BLaER1 treated with 17β-estradiol and CSF1 and Interleukin-3, amounts not matched to agents 10 nM and 100 nM (cell line): ENCODE data around the gene ESRRA.
A peak's percentile ranks its signal among the peaks of the same experiment; 100 is the strongest.

ENCODE experiments used
- H3K27ac ChIP-seq, 11 experiments: shearing (Covaris generic); formaldehyde crosslinking; 2 replicates each; pipeline ENCODE4 v1.8.1; 2022
- H3K27me3 ChIP-seq, 11 experiments: shearing (Covaris generic); formaldehyde crosslinking; 2 replicates each; pipeline ENCODE4 v1.8.1; 2022
- H3K36me3 ChIP-seq, 11 experiments: shearing (Covaris generic); formaldehyde crosslinking; 2 replicates each; pipeline ENCODE4 v1.8.1; 2022
- H3K4me1 ChIP-seq, 10 experiments: shearing (Covaris generic); formaldehyde crosslinking; 2 replicates each; pipeline ENCODE4 v1.8.1; 2022
- H3K4me2 ChIP-seq, 11 experiments: shearing (Covaris generic); formaldehyde crosslinking; 2 replicates each; pipeline ENCODE4 v1.8.1; 2022
- H3K4me3 ChIP-seq, 10 experiments: shearing (Covaris generic); formaldehyde crosslinking; 2 replicates each; pipeline ENCODE4 v1.8.1; 2022
- H3K9ac ChIP-seq, 11 experiments: shearing (Covaris generic); formaldehyde crosslinking; 2 replicates each; pipeline ENCODE4 v1.8.1; 2022
- H3K9me3 ChIP-seq, 11 experiments: shearing (Covaris generic); formaldehyde crosslinking; replicated peaks in 1 of 11; 2 replicates each; pipeline ENCODE4 v1.8.1; 2022
- H4K20me1 ChIP-seq, 11 experiments: shearing (Covaris generic); formaldehyde crosslinking; 2 replicates each; pipeline ENCODE4 v1.8.1; 2022
- Cebpa-rat ChIP-seq, 11 experiments: shearing (Covaris generic); IDR thresholded peaks; 2 replicates each; pipeline ENCODE4 v1.8.1; 2022

Gene ESRRA

GRCh38 chr11:64351136-64351631 is 45.9 kb downstream of the ESRRA start:
- TF ChIP-seq Cebpa-rat (IDR thresholded peaks at IDR 0.05) = no peak
- peaks cover 0 to 45% (median 0%) of the 10 kb centered on the region in 11 experiments; a peak in 7 of 22 replicates for H3K27me3 ChIP-seq
- peak overlapping the region in 3 of 10 experiments; percentile 5 to 44 (median 44); a peak in 3 of 20 replicates for H3K4me3 ChIP-seq
- H3K9ac ChIP-seq = peak overlapping the region in 5 of 11 experiments; percentile 52 to 66 (median 61); a peak in 10 of 22 replicates
- H3K4me1 ChIP-seq = peaks cover 46 to 97% (median 88%) of the 10 kb centered on the region in 10 experiments
- peak overlapping the region in 5 of 11 experiments; percentile 13 to 66 (median 36); a peak in 6 of 22 replicates for H3K27ac ChIP-seq
- peaks cover 0 to 27% (median 15%) of the 10 kb centered on the region in 11 experiments; a peak in 11 of 22 replicates for H4K20me1 ChIP-seq
- H3K36me3 ChIP-seq = no peaks in the 10 kb centered on the region
- H3K9me3 ChIP-seq = no peaks in the 10 kb centered on the region
- peak overlapping the region; percentile 52 to 99 (median 92) for H3K4me2 ChIP-seq

DNA sequence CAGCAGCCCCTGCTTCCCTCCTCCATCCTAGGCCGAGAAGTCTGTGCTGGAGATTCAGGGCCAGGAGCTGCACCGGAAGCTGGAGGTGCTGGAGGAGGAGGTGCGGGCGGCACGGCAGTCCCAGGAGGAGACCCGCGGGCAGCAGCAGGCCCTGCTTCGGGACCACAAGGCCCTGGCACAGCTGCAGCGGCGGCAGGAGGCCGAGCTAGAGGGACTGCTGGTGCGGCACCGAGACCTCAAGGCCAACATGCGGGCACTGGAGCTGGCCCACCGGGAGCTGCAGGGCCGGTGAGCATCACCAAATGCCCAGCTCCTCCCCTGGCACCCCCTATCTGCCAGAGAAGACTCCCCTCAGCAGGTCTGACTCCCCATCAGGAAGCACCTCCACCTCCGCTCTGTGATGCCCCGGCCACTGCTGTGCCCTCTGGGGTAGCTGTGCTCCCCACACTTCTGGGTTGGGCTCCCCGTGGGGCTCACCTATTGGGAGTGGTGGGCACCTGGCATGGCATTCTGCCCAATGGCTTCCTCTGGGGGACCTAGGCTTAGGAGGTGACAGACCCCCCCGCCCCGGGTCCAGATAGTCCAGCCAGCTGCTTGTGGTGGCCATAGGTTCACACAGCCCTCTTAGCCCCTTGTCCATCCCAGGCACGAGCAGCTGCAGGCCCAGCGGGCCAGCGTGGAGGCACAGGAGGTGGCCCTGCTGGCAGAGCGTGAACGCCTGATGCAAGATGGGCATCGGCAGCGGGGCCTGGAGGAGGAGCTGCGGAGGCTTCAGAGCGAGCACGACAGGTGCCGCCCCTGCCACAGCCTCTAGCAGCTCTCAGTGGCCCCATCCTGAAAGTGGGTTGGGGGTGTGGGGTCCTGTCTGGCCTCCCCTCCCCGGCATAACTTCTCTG is 47.0 kb downstream of the ESRRA start:
- Histone ChIP-seq H3K27ac (peak overlapping the region in 7 of 11 experiments; percentile 12 to 66 (median 36); a peak in 11 of 22 replicates), H4K20me1 (peaks cover 0 to 27% (median 15%) of the 10 kb centered on the region in 11 experiments; a peak in 11 of 22 replicates), H3K27me3 (peaks cover 0 to 45% (median 0%) of the 10 kb centered on the region in 11 experiments; a peak in 7 of 22 replicates), H3K4me2 (peak overlapping the region; percentile 52 to 99 (median 92)), H3K9ac (peak overlapping the region in 8 of 11 experiments; percentile 28 to 66 (median 54); a peak in 14 of 22 replicates), H3K9me3 (no peaks in the 10 kb centered on the region), H3K36me3 (no peaks in the 10 kb centered on the region), H3K4me1 (peaks cover 52 to 99% (median 92%) of the 10 kb centered on the region in 10 experiments), H3K4me3 (peak overlapping the region in 5 of 10 experiments; percentile 5 to 44 (median 19); a peak in 8 of 20 replicates)
- TF ChIP-seq Cebpa-rat (IDR thresholded peaks at IDR 0.05) = no peak

DNA sequence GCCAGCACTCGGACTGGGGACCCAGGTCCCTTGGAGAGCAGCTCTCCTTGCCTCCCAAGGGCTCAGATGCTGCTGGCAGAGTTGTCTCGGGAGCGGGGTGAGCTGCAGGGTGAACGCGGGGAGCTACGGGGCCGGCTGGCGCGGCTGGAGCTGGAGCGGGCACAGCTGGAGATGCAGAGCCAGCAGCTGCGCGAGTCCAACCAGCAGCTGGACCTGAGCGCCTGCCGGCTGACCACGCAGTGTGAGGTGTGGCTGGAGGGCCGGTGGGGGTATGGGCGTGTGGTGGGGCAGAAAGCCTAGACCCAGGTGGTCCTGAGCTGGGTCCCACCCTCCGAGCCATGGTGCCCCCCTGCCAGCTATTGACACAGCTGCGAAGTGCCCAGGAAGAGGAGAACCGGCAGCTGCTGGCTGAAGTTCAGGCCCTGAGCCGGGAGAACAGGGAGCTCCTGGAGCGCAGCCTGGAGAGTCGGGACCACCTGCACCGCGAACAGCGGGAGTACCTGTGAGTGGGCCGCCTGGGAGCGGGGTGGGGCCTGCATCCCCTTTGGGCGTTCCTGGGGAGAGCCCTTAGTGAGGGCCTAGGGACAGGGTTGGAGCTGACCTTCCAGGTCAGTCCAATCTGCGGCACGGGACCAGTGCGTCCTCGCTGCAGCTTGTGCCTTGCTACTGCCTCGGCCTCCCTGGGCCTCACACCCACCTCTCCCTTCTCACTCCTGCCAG is 47.8 kb downstream of the ESRRA start:
- peaks cover 60 to 99% (median 96%) of the 10 kb centered on the region in 10 experiments for H3K4me1 ChIP-seq
- peak overlapping the region in 1 of 11 experiments; percentile 66; a peak in 3 of 22 replicates for H3K27ac ChIP-seq
- peaks cover 0 to 45% (median 0%) of the 10 kb centered on the region in 11 experiments; a peak in 7 of 22 replicates for H3K27me3 ChIP-seq
- peak overlapping the region; percentile 52 to 99 (median 92) for H3K4me2 ChIP-seq
- H3K9ac ChIP-seq = peak overlapping the region in 7 of 11 experiments; percentile 28 to 66 (median 56); a peak in 7 of 22 replicates
- H3K36me3 ChIP-seq = no peaks in the 10 kb centered on the region
- H3K9me3 ChIP-seq = no peaks in the 10 kb centered on the region
- peaks cover 0 to 27% (median 15%) of the 10 kb centered on the region in 11 experiments; a peak in 11 of 22 replicates for H4K20me1 ChIP-seq
- TF ChIP-seq Cebpa-rat (IDR thresholded peaks at IDR 0.05) = no peak
- peak overlapping the region in 1 of 10 experiments; percentile 44; a peak in 1 of 20 replicates for H3K4me3 ChIP-seq

GRCh38 chr11:64353715-64354506 is 48.6 kb downstream of the ESRRA start:
- Histone ChIP-seq H3K36me3 (no peaks in the 10 kb centered on the region), H3K27ac (no peak overlapping the region), H3K4me3 (no peak overlapping the region), H3K27me3 (peaks cover 0 to 45% (median 0%) of the 10 kb centered on the region in 11 experiments; a peak in 7 of 22 replicates), H4K20me1 (peaks cover 0 to 31% (median 15%) of the 10 kb centered on the region in 11 experiments; a peak in 11 of 22 replicates), H3K4me1 (peaks cover 66 to 99% (median 96%) of the 10 kb centered on the region in 10 experiments), H3K9ac (peak overlapping the region in 3 of 11 experiments; percentile 14 to 61 (median 56); a peak in 5 of 22 replicates), H3K9me3 (no peaks in the 10 kb centered on the region), H3K4me2 (peak overlapping the region in 9 of 11 experiments; percentile 79 to 99 (median 94); a peak in 19 of 22 replicates)
- no peak for TF ChIP-seq Cebpa-rat (IDR thresholded peaks at IDR 0.05)

DNA sequence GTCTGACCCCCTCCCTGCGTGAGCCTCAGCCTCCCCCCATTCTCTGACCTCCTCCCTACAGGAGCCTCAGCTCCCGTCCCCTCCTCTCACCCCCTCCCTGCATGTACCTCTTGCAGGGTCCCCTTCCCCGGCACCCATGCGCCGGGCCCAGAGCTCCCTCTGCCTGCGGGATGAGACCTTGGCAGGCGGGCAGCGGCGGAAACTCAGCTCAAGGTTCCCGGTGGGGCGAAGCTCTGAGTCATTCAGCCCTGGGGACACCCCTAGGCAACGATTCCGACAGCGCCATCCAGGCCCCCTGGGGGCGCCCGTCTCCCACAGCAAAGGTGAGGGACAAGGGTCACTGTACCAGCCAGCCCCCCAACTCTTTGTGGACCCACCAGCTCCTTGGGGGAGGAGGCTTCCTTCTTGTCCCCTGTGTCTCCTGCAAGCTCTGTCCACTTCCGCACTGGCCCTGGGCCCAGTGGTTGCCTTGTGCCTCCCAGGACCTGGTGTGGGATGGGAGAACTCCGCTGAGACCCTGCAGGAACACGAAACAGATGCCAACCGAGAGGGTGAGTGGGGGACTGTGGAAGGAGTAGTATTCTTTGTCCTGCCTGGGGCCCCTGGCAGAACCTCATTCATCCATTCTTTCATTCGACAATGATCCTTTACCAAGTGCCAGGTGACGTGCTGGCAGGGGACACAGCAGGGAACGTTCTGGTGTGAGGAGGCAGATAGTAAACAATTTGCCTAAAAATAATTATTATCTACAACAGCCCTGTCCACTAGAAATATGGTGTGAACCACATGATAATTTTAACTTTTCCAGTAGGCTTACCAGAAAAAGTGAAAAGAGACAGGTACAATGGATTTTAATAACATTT is 50.0 kb downstream of the ESRRA start:
- peaks cover 0 to 41% (median 21%) of the 10 kb centered on the region in 11 experiments; a peak in 14 of 22 replicates for H4K20me1 ChIP-seq
- peaks cover 76 to 99% (median 96%) of the 10 kb centered on the region in 10 experiments for H3K4me1 ChIP-seq
- H3K9me3 ChIP-seq = no peaks in the 10 kb centered on the region
- H3K36me3 ChIP-seq = no peaks in the 10 kb centered on the region
- peak overlapping the region; percentile 1 to 70 (median 44); a peak in 15 of 22 replicates for H3K9ac ChIP-seq
- no peak for TF ChIP-seq Cebpa-rat (IDR thresholded peaks at IDR 0.05)
- H3K4me2 ChIP-seq = peak overlapping the region; percentile 58 to 90 (median 80)
- H3K27ac ChIP-seq = peak overlapping the region in 9 of 11 experiments; percentile 43 to 65 (median 57); a peak in 17 of 22 replicates
- peaks cover 0 to 36% (median 0%) of the 10 kb centered on the region in 11 experiments; a peak in 7 of 22 replicates for H3K27me3 ChIP-seq
- peak overlapping the region in 5 of 10 experiments; percentile 6 to 45 (median 28); a peak in 7 of 20 replicates for H3K4me3 ChIP-seq

DNA sequence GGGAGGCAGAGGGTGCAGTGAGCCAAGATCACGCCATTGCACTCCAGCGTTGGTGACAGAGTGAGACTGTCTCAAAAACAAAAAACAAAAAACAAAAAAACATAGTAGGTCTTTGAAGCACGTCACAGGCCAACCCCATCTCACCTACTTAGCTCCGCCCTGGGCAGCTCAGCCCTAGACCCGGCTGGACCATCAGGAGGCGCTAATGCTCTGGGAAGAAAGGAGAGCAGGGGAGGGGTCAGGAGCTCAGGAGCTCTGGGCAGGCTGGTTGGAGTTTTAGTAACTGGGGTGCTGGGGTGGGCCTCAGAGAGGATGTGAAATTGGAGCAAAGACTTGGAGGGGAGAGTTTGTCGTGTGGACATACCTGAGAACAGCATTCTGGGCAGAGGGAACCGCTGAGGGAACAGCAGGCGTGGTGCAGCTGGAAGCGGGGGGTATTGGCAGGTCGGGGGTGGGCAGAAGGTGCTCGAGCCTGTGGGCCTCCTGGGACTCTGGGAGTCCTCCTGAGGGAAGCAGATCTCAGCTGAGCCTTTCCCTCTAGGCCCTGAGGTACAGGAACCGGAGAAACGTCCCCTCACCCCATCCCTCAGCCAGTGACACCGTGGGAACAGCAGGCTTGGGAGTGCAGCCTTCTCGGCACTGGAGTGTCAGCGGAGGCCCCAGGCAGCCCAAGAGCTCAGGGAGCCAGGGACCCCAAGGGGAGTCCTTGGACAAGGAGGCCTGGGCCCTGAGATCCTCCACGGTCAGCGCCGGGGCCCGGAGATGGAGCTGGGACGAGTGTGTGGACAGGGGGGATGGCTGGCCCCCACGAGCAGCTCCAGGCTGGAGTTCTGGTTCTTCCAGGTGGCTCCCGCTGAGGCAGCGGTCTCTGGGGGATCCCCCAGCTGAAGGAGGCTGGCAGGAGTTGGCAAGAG is 51.4 kb downstream of the ESRRA start:
- Histone ChIP-seq H4K20me1 (peaks cover 0 to 40% (median 16%) of the 10 kb centered on the region in 11 experiments; a peak in 14 of 22 replicates), H3K4me2 (peak overlapping the region; percentile 93 to 100 (median 99)), H3K4me3 (no peak overlapping the region), H3K9ac (peak overlapping the region in 6 of 11 experiments; percentile 15 to 85 (median 84); a peak in 9 of 22 replicates), H3K36me3 (peaks cover 6 to 11% (median 10%) of the 10 kb centered on the region in 11 experiments; a peak in 21 of 22 replicates), H3K27ac (peak overlapping the region in 8 of 11 experiments; percentile 2 to 44 (median 20); a peak in 7 of 22 replicates), H3K27me3 (peaks cover 0 to 22% (median 0%) of the 10 kb centered on the region in 11 experiments; a peak in 7 of 22 replicates), H3K9me3 (no peaks in the 10 kb centered on the region), H3K4me1 (peaks cover 72 to 98% (median 92%) of the 10 kb centered on the region in 10 experiments)
- no peak for TF ChIP-seq Cebpa-rat (IDR thresholded peaks at IDR 0.05)
